A673 (cell line): Measurements from ENCODE around the gene OCSTAMP.

Source experiments
- EZH2 ChIP-seq: fragments of 200-600 bp; sonication (generic); IDR thresholded peaks from 2 replicates; pipeline ENCODE4 v1.6.1; 2017; ENCODE audit warnings: borderline replicate concordance, low read depth, mild to moderate bottlenecking, mixed read lengths, antibody characterized with exemption, low read length; ENCODE audit not compliant: poor library complexity, severe bottlenecking
- TF ChIP-seq, protein P1 (sequence below): fragments of 300-800, 200-600 bp; sonication (generic); conservative IDR thresholded peaks from 2 replicates; pipeline ENCODE4 v1.5.1; 2017; ENCODE audit warnings: low read depth, mild to moderate bottlenecking, antibody characterized with exemption, low read length, moderate library complexity, mixed read lengths

DNA sequence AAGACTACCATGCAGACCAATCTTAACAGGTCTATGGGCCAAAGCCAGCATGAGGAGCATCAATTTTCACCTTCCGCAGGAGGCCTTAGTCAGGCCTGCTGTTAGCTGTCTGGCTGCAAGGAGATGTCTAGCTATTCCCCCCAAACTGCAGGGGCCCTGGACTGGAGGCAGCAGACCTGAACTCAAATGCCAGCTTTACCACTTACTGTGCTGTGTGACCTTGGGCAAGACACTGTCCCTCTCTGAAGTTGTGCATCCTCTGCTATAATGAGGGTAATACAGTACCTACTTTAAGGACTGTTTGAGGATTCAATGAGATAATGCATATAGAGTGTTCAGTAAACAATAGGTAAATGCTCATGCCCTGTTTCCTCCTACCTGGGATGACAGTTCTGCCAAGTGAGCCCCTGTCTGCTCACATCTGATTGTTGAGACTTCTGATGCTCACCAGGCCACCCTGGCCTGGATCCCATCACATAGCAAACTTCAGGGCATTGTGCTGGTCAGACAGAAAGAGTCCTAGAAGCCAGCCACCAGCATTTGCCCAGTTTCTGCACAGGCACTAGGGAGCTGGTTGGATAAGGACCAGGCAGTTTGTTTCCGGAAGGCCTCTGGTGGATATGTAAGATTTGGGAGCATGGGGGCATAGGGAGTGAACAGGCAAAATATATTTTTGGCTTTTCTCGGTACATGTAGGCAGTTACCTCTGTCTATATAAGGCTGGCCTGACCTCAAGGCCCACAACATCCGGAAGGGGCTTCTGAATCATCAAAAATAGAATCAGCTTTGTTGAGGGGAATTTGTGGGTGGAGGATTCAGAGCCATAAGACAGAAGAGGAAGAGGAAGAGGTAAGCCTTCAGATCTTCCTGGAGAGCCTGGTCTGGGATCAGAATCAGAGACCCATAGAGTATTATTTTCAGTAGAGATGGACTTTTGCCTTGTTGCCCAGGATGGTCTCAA, 2.3 kb upstream of the OCSTAMP start:
- TF ChIP-seq, protein P1, sequence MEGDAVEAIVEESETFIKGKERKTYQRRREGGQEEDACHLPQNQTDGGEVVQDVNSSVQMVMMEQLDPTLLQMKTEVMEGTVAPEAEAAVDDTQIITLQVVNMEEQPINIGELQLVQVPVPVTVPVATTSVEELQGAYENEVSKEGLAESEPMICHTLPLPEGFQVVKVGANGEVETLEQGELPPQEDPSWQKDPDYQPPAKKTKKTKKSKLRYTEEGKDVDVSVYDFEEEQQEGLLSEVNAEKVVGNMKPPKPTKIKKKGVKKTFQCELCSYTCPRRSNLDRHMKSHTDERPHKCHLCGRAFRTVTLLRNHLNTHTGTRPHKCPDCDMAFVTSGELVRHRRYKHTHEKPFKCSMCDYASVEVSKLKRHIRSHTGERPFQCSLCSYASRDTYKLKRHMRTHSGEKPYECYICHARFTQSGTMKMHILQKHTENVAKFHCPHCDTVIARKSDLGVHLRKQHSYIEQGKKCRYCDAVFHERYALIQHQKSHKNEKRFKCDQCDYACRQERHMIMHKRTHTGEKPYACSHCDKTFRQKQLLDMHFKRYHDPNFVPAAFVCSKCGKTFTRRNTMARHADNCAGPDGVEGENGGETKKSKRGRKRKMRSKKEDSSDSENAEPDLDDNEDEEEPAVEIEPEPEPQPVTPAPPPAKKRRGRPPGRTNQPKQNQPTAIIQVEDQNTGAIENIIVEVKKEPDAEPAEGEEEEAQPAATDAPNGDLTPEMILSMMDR, result no peak
- no peak for TF ChIP-seq EZH2
